NCI-H2196 treated with DMSO at 0.1 percent for 48 hours (cell line): ENCODE measurements around the gene FBN1.

Experiments
- DNase-seq: peaks from one replicate; lab custom pipeline; 2025; ENCODE audit not compliant: unreplicated experiment; lab: John Stamatoyannopoulos, UW

The FBN1 gene

GRCh38 chr15:48409623-48410022, 235.9 kb downstream of the FBN1 start:
- DNase-seq, result no peak

- DNase-seq, result no peak
Measured at GRCh38 chr15:48408327-48408726, 237.2 kb downstream of the FBN1 start.

- no peak for DNase-seq
Measured at GRCh38 chr15:48407646-48408045, 237.9 kb downstream of the FBN1 start.

GRCh38 chr15:48406911-48407310, 238.6 kb downstream of the FBN1 start:
- no peak for DNase-seq

- DNase-seq, result no peak
Measured at GRCh38 chr15:48406266-48406891, 239.1 kb downstream of the FBN1 start.

- no peak for DNase-seq
Measured at GRCh38 chr15:48402427-48403177, 242.9 kb downstream of the FBN1 start.

GRCh38 chr15:48400086-48400485, 245.4 kb downstream of the FBN1 start:
- DNase-seq, result no peak

- DNase-seq, result no peak
Measured at GRCh38 chr15:48397841-48398240, 247.7 kb downstream of the FBN1 start.

GRCh38 chr15:48396020-48396419, 249.5 kb downstream of the FBN1 start:
- DNase-seq, result no peak

- no peak for DNase-seq
Measured at GRCh38 chr15:48395521-48396011, 249.9 kb downstream of the FBN1 start.

- no peak for DNase-seq
Measured at GRCh38 chr15:48394970-48395369, 250.5 kb downstream of the FBN1 start.

GRCh38 chr15:48393645-48394506, 251.6 kb downstream of the FBN1 start:
- peak; percentile 50 for DNase-seq

- no peak for DNase-seq
Measured at GRCh38 chr15:48392356-48392755, 253.2 kb downstream of the FBN1 start.

- peak; percentile 4 for DNase-seq
Measured at GRCh38 chr15:48391950-48392349, 253.6 kb downstream of the FBN1 start.

GRCh38 chr15:48389691-48390143, 255.8 kb downstream of the FBN1 start:
- DNase-seq, result no peak

- DNase-seq, result no peak
Measured at GRCh38 chr15:48388910-48389309, 256.6 kb downstream of the FBN1 start.

- DNase-seq, result no peak
Measured at GRCh38 chr15:48388016-48388851, 257.3 kb downstream of the FBN1 start.

- no peak for DNase-seq
Measured at GRCh38 chr15:48385031-48385830, 260.3 kb downstream of the FBN1 start.

GRCh38 chr15:48384616-48385015, 260.9 kb downstream of the FBN1 start:
- no peak for DNase-seq

GRCh38 chr15:48383031-48383430, 262.5 kb downstream of the FBN1 start:
- DNase-seq, result no peak
